NCI-H146 treated with DMSO at 0.1 percent for 48 hours (cell line): ENCODE data around the gene CSNK1G1.
"Not testable (repeated sequence)": the region's sequence is repeated elsewhere in the genome, so short reads cannot be mapped to it uniquely, and the experiment has no call there.

Experiments used
- DNase-seq: peaks from one replicate; lab custom pipeline; 2025; ENCODE audit not compliant: unreplicated experiment; lab: John Stamatoyannopoulos, UW

The CSNK1G1 gene

GRCh38 chr15:64355944-64356709 lies at the start of gene CSNK1G1:
Gene CSNK1G1, minus strand, starts transcription at chr15:64356173. Its CDS starts 55,674 bp downstream, at chr15:64300499.
- DNase-seq: peak; percentile 86

- no peak for DNase-seq
Measured at GRCh38 chr15:64400583-64400982, 44.6 kb upstream of the CSNK1G1 start.

GRCh38 chr15:64398575-64398974 lies 42.6 kb upstream of the CSNK1G1 start:
- DNase-seq: no peak

DNA sequence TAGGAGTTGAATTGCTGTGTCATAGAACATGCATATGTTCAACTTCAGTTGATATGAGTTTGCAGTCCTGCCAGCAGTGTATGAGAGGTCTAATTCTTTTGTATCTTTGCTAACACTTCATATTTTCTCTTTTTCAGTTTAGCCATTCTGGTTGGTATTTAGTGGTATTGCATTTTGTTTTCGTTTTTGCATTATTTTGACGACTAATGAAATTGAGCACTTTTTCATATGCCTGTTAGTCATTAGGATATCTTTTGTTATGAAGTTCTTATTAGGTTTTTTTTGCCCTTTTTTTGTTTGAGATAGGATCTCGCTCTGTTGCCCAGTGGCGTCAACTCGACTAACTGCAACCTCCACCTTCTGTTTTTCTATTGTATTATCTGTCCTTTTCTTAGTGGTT lies 40.8 kb upstream of the CSNK1G1 start:
- no peak for DNase-seq

- DNase-seq: not testable (repeated sequence)
Measured at GRCh38 chr15:64392471-64392870, 36.5 kb upstream of the CSNK1G1 start.

GRCh38 chr15:64389036-64389435 lies 33.1 kb upstream of the CSNK1G1 start:
- DNase-seq: no peak

DNA sequence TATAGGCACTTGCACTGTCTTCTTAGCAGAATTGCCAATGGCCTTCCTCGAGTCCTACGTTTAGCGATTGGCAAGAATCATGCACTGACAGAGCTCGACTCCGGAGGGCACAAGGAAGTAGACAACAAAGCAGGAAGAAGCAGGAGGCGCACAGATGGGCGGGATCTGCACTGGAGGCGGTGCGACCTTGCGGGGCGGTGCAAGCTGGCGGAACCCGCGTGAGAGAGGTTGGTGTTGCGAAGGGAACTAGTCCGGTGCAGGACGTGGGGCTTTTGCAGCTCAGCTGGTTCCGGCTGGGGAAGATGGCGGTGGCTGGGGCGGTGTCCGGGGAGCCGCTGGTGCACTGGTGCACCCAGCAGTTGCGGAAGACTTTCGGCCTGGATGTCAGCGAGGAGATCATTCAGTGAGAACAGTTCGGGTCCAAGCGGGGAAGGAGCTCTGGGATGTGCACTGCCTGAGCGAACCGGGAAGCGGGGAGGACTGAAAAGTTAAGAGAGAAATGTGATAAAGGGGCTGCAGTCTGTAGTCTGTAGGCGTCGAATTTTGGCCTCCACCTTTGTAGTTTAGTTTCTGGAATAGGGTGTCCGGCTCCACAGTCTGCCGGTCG lies 31.7 kb upstream of the CSNK1G1 start, which contains the start of gene TRIP4:
Gene TRIP4 (plus strand): TSS at position 275 of the 607 bp plus-strand sequence. CDS start 28 bp downstream, at position 303.
- DNase-seq: peak; percentile 83

- DNase-seq: no peak
Measured at GRCh38 chr15:64386291-64386690, 30.3 kb upstream of the CSNK1G1 start.

DNA sequence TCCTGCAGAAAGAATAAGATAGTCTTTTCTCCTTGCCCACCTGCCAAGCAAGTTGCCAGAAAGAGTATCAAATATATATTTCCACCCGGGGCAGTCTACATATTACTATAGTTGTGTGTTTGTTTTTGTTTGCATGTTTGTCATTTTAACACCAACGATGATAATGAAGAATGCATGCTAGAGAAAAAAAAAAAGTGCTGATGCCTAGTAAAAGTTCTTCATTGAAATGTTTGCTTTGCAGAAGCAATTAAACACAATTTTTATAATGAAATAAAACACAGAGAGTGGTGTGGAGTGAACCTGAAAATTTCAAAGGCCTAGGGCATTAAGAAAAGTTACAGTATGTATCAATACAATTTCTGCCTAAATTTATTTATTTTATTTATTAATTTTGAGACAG lies 27.8 kb upstream of the CSNK1G1 start:
- DNase-seq: no peak

DNA sequence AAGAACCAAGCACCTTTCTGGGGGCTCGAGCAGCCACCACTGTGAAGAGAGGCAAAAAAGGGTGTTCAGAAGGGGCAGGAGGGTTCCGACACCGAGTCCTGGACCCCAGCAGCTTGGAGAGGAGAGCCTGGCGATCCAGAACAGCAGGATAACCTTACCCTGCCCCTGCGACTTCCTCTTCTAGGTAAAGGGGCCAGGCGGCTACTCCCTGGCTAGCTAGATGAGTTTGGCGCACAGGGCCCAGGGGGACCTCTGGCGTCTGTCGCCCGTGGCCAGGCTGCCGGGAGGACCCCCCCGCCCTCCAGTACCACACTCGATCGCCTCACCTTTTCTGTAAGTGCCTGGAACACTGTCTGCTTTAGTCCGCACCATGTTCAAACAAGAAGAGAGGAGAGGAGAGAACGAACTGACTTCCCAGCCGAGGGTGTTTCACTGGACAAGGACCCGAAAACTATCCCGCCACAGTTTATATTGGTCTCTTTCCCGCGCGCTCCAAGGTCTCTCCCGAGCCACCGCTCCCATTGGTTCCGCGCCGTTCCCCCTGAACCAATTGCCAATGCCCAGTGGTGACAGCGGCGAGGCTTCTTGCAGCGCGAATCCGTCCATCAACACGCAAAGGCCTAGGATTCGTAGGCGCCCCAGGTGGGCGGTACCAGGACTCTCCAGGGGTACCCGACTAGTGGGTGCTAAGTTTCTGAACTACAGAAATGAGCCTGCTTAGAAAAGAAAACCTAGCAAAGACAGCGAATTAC lies 25.2 kb upstream of the CSNK1G1 start, which contains the start of gene PCLAF:
Gene PCLAF (minus strand): TSS at position 442 of the 752 bp plus-strand sequence. CDS start 70 bp downstream, at position 372.
- peak; percentile 70 for DNase-seq

DNA sequence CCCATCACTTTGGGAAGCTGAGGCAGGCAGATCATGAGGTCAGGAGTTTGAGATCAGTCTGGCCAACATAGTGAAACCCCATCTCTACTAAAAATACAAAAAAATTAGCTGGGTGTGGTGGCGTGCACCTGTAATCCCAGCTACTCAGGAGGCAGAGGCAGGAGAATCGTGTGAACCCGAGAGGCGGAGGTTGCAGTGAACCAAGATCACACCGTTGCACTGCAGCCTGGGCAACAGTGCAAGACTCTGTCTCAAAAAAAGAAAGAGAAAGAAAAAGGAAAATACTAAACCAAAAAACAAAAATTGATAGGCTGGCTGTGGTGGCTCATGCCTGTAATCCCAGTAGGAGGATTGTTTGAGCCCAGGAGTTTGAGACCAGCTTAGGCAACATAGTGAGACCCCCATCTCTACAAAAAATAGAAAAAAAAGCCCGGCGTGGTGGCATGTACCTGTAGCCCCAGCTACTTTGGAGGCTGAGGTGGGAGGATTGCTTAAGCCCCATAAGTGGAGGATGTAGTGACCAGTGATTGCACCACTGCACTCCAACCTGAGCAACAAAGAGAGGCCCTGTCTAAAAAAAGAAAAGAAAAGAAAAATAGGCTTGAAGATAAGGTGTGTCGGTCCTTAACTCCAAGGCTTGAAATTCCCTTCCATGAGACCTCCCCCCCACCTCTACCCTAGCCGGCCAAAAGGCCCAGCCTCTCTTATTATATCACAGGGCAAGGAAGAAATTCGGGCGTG lies 24.3 kb upstream of the CSNK1G1 start:
- not testable (repeated sequence) for DNase-seq

DNA sequence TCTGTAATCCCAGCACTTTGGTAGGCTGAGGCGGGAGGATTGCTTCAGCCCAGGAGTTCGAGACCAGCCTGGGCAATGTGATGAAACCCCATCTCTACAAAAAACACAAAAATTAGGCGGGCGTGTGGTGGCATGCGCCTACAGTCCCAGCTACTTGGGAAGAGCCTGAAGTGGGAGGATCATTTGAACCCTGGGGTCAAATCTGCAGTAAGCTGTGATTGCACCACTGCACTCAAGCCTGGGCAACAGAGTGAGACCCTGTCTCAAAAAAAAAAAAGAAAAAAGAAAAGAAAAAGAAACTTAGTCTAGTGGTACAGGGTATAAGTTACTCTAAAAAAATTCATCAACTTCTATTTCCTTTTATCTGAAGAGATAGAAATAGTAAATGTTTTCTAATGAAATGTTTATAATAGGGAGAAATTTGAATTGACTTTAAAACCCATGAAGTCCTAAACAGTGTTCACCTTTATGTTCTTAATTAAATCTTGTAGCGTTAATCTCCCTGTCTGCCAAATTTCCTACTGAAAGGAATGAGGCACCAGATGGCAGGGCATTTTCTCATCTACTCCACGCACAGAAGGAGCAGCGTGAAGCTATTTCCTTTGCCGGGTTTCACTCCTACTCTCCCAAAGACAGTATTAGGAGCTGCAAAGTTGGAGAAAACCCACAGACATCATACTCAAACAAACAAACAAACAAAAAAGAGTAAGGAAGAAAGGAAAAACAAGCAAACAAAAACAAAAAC lies 23.4 kb upstream of the CSNK1G1 start:
- no peak for DNase-seq

GRCh38 chr15:64373360-64373759 lies 17.4 kb upstream of the CSNK1G1 start:
- DNase-seq: no peak

DNA sequence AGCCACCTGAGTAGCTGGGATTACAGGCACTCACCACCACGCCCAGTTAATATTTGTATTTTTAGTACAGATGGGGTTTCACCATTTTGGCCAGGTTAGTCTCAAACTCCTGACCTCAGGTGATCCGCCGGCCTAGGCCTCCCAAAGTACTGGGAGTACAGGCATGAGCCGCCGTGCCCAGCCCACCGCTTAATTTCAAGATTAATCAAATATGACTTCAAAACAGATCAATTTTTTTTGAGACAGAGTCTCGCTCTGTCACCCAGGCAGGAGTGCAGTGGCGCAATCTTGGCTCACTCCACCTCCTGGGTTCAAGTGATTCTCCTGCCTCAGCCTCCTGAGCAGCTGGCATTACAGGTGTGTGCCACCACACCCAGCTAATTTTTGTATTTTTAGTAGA lies 15.4 kb upstream of the CSNK1G1 start:
- DNase-seq: not testable (repeated sequence)

DNA sequence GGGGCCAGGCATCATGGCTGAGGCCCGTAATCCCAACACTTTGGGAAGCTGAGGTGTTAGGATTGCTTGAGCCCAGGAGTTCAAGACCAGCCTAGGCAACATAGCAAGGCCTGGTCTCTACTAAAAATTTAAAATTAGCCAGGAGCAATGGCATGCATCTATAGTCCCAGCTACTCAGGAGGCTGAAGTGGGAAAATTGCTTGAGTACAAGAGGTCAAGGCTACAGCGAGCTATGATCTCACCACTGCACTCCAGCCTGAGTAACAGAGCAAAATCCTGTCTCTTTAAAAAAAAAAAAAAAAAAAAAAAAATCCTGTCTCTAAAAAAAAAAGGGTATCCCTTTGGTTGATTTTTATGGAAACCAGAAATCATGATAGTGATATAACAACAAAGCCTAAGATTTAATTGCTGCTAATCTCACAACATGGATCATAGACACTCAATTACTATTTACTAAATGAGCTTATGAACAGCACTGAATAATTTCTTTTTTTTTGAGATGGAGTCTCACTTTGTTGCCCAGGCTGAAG lies 13.2 kb upstream of the CSNK1G1 start:
- DNase-seq: no peak

- DNase-seq: no peak
Measured at GRCh38 chr15:64361259-64361658, 5.3 kb upstream of the CSNK1G1 start.

GRCh38 chr15:64356710-64357040 lies 702 bp upstream of the CSNK1G1 start:
- DNase-seq: no peak

DNA sequence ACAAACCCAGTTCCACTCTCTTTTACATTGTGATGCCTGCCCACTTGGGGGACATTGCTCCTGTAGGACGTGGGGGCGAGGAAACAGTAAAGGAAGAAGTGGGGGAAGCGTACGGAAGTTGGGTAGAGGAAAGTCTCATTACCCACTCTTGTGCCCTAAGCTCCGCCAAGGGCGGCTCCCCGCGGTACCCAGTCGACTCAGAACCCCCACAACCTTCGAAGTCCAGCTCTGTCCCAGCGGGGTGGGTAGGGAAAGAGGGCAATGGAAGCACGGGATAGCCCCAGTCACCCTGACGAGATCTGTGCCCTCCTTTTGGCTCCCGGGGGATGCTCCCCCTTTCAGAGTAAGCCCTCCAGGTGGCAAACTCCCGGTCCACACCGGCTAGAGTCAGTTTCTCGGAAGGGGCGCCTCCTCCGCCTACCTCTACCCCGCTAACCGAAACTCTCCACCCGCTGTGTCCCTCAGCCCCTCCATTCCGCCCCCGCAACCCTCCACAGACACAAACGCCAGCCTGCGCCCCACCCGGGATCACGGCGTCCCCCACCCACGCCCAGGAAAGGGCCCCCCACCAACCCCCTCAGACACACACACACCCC lies 527 bp downstream of the CSNK1G1 start:
- DNase-seq: no peak

- DNase-seq: no peak
Measured at GRCh38 chr15:64354688-64355344, 1.2 kb downstream of the CSNK1G1 start.
